GM23338 (cell line): ENCODE data around the gene AFAP1L2. TPM values are rescaled to one million over a fixed set of nuclear protein-coding genes. Genes with fewer than 3 reads are reported as not detected.

Source experiments
- ATAC-seq: fragments of 200-7000 bp; cut with Tn5 transposase; 3 replicates; pipeline ENCODE4 v1.9.1; 2020
- DNase-seq: peaks from one replicate; pipeline ENCODE4 v3.0.0-alpha.2; 2015; ENCODE audit warnings: low spot score
- H2AFZ ChIP-seq: fragments of 200-600 bp; sonication (generic); 2 replicates; pipeline ENCODE4 v1.8.0; 2016; ENCODE audit warnings: antibody characterized with exemption, mild to moderate bottlenecking, moderate library complexity
- H3F3A ChIP-seq: fragments of 200-600 bp; sonication (generic); replicated peaks from 2 replicates; pipeline ENCODE4 v1.8.0; 2017; ENCODE audit warnings: antibody characterized with exemption, mixed run types, low read depth
- H3K27ac ChIP-seq: fragments of 200-600 bp; sonication (generic); 2 replicates; pipeline ENCODE4 v1.6.1; 2016; ENCODE audit warnings: low read depth
- H3K27me3 ChIP-seq: fragments of 200-600 bp; sonication (generic); 2 replicates; pipeline ENCODE4 v1.8.0; 2016; ENCODE audit warnings: mild to moderate bottlenecking, mixed run types, moderate library complexity; ENCODE audit not compliant: insufficient read depth
- H3K36me3 ChIP-seq: fragments of 200-600 bp; sonication (generic); 2 replicates; pipeline ENCODE4 v1.8.0; 2016; ENCODE audit warnings: mild to moderate bottlenecking; ENCODE audit not compliant: insufficient read depth
- H3K4me1 ChIP-seq: fragments of 200-600 bp; sonication (generic); 2 replicates; pipeline ENCODE4 v1.8.0; 2016; ENCODE audit warnings: mild to moderate bottlenecking, moderate library complexity; ENCODE audit not compliant: insufficient read depth
- H3K4me2 ChIP-seq: fragments of 200-600 bp; sonication (generic); 2 replicates; pipeline ENCODE4 v1.7.1; 2017; ENCODE audit warnings: mixed run types
- H3K4me3 ChIP-seq: fragments of 200-600 bp; sonication (generic); 2 replicates; pipeline ENCODE4 v1.6.1; 2016; ENCODE audit warnings: mixed run types
- H3K79me2 ChIP-seq: fragments of 200-600 bp; sonication (generic); replicated peaks from 2 replicates; pipeline ENCODE4 v1.8.0; 2017; ENCODE audit warnings: mild to moderate bottlenecking; ENCODE audit not compliant: insufficient read depth
- H3K9me2 ChIP-seq: fragments of 200-600 bp; sonication (generic); 2 replicates; pipeline ENCODE4 v1.8.0; 2017; ENCODE audit not compliant: insufficient read depth
- H4K20me1 ChIP-seq: fragments of 200-600 bp; sonication (generic); replicated peaks from 2 replicates; pipeline ENCODE4 v1.8.0; 2017; ENCODE audit warnings: mild to moderate bottlenecking; ENCODE audit not compliant: insufficient read depth
- H3K27ac Mint-ChIP-seq: 2 replicates; pipeline ENCODE4 v1.8.0; 2020; ENCODE audit warnings: inconsistent platforms, mild to moderate bottlenecking, moderate library complexity, mixed read lengths
- H3K27me3 Mint-ChIP-seq: 3 replicates; pipeline ENCODE4 v1.8.0; 2022; ENCODE audit warnings: low read depth, mild to moderate bottlenecking, moderate library complexity, mixed read lengths, inconsistent platforms; ENCODE audit not compliant: insufficient read depth, poor library complexity
- H3K36me3 Mint-ChIP-seq: 3 replicates; pipeline ENCODE4 v1.8.0; 2021; ENCODE audit warnings: low read depth, mild to moderate bottlenecking, inconsistent platforms, moderate library complexity, mixed read lengths
- H3K4me1 Mint-ChIP-seq: 3 replicates; pipeline ENCODE4 v1.8.0; 2020; ENCODE audit warnings: mild to moderate bottlenecking, inconsistent platforms, mixed read lengths
- H3K4me3 Mint-ChIP-seq: 3 replicates; pipeline ENCODE4 v1.8.0; 2021; ENCODE audit warnings: moderate library complexity, mild to moderate bottlenecking, inconsistent platforms, mixed read lengths
- H3K9me3 Mint-ChIP-seq: 3 replicates; pipeline ENCODE4 v1.8.0; 2020; ENCODE audit warnings: moderate library complexity, mild to moderate bottlenecking, inconsistent platforms, mixed read lengths
- ETS1 ChIP-seq: IDR thresholded peaks from 2 replicates; pipeline ENCODE4 v1.6.1; 2016; ENCODE audit warnings: antibody characterized with exemption
- EZH2phosphoT487 ChIP-seq: fragments of 200-600 bp; sonication (generic); IDR thresholded peaks from one replicate; pipeline ENCODE4 v1.8.1; 2018; ENCODE audit warnings: antibody characterized with exemption; ENCODE audit not compliant: unreplicated experiment
- JUNB ChIP-seq: IDR thresholded peaks from one replicate; pipeline ENCODE4 v1.6.1; 2016; ENCODE audit warnings: antibody characterized with exemption; ENCODE audit not compliant: unreplicated experiment
- NANOG ChIP-seq: IDR thresholded peaks from 2 replicates; pipeline ENCODE4 v1.6.1; 2016; ENCODE audit warnings: antibody characterized with exemption, borderline replicate concordance
- POLR2AphosphoS5 ChIP-seq: IDR thresholded peaks from 2 replicates; pipeline ENCODE4 v1.6.1; 2016; ENCODE audit warnings: antibody characterized with exemption, low read depth
- REST ChIP-seq: IDR thresholded peaks from one replicate; pipeline ENCODE4 v1.6.1; 2018; ENCODE audit warnings: antibody characterized with exemption; ENCODE audit not compliant: unreplicated experiment
- ZNF114 ChIP-seq: fragments of 250-450 bp; sonication (Bioruptor Pico); IDR thresholded peaks from 2 replicates; pipeline ENCODE4 v1.5.0; 2020; ENCODE audit warnings: mild to moderate bottlenecking, moderate library complexity
- ZNF331 ChIP-seq: fragments of 250-450 bp; sonication (Bioruptor Pico); IDR thresholded peaks from 2 replicates; pipeline ENCODE4 v1.5.0; 2020; ENCODE audit warnings: low read depth, mild to moderate bottlenecking, moderate library complexity
- ZNF462 ChIP-seq: fragments of 250-450 bp; sonication (Bioruptor Pico); IDR thresholded peaks from 2 replicates; pipeline ENCODE4 v1.5.0; 2020; ENCODE audit warnings: mild to moderate bottlenecking, moderate library complexity
- polyA plus RNA-seq: library from polyadenylated mRNA; unstranded; fragments of >200 nt; fragmentation: Nextera tagmentation; extraction: Ambion mirVana; gene quantifications from 2 replicates; pipeline ENCODE4 v1.2.1, GENCODE V29; 2016
- total RNA-seq: library from RNA; depleted of rRNA; stranded (reverse); fragments of >200 nt; shearing (Covaris generic); gene quantifications from 2 replicates; pipeline ENCODE4 v1.2.3, GENCODE V29; 2014

AFAP1L2 gene
- total and polyA plus RNA-seq, 2 experiments from 2014 or later, result 2.3 to 6.5 TPM

- Histone ChIP-seq H3K4me3 (no peak overlapping the region), H3K9me2 (no peaks in the 10 kb centered on the region), H3K27me3 (no peaks in the 10 kb centered on the region), H3K27ac (no peak overlapping the region), H3K36me3 (no peaks in the 10 kb centered on the region), H4K20me1 (no peaks in the 10 kb centered on the region), H3K79me2 (no peaks in the 10 kb centered on the region), H3K4me1 (0 out of 2 replicates have a peak, but pooled peaks cover 4% of the 10 kb centered on the region), H3F3A (no peaks in the 10 kb centered on the region), H3K4me2 (no peak overlapping the region), H2AFZ (no peak overlapping the region)
- peaks cover 4% of the 10 kb centered on the region for H3K4me1 Mint-ChIP-seq
- H3K27ac Mint-ChIP-seq, result no peak overlapping the region
- ATAC-seq (no peak), DNase-seq (no peak)
- H3K27me3 Mint-ChIP-seq, result no peaks in the 10 kb centered on the region
- no peaks in the 10 kb centered on the region for H3K9me3 Mint-ChIP-seq
- TF ChIP-seq EZH2phosphoT487, result no peak
- no peak for TF ChIP-seq JUNB
- TF ChIP-seq ETS1, result no peak
- TF ChIP-seq ZNF331 (CRISPR knock-in tag), result no peak
- TF ChIP-seq POLR2AphosphoS5, result no peak
- TF ChIP-seq NANOG, result no peak
- TF ChIP-seq ZNF114, result no peak
- no peak overlapping the region for H3K4me3 Mint-ChIP-seq
- no peaks in the 10 kb centered on the region for H3K36me3 Mint-ChIP-seq
Observed at GRCh38 chr10:114315566-114316420, 88.5 kb downstream of the AFAP1L2 start.

GRCh38 chr10:114313866-114314265 lies 90.4 kb downstream of the AFAP1L2 start:
- H3K4me3 Mint-ChIP-seq, result no peak overlapping the region
- no peaks in the 10 kb centered on the region for H3F3A ChIP-seq
- no peaks in the 10 kb centered on the region for H3K36me3 Mint-ChIP-seq
- TF ChIP-seq EZH2phosphoT487, result no peak
- no peak for TF ChIP-seq ZNF114
- TF ChIP-seq REST, result no peak
- TF ChIP-seq JUNB, result no peak
- TF ChIP-seq ZNF462 (CRISPR knock-in tag), result no peak

More at GRCh38 chr10:114313866-114314265, 90.4 kb downstream of the AFAP1L2 start:
- ATAC-seq (no peak), DNase-seq (no peak)
- H3K36me3 ChIP-seq, result no peaks in the 10 kb centered on the region
- no peak overlapping the region for H3K4me2 ChIP-seq
- H3K4me1 Mint-ChIP-seq, result no peaks in the 10 kb centered on the region; the same call in 1 of the 3 replicates
- no peaks in the 10 kb centered on the region for H3K79me2 ChIP-seq
- H3K27ac ChIP-seq, result no peak overlapping the region
- H4K20me1 ChIP-seq, result no peaks in the 10 kb centered on the region
- peaks cover 3% of the 10 kb centered on the region for H3K27me3 Mint-ChIP-seq
- no peaks in the 10 kb centered on the region for H3K9me2 ChIP-seq
- no peak overlapping the region for H3K27ac Mint-ChIP-seq
- H3K4me3 ChIP-seq, result no peak overlapping the region
- no peaks in the 10 kb centered on the region for H3K27me3 ChIP-seq
- no peaks in the 10 kb centered on the region for H3K4me1 ChIP-seq
- H2AFZ ChIP-seq, result no peak overlapping the region
- no peaks in the 10 kb centered on the region for H3K9me3 Mint-ChIP-seq
